ENCODE data around the gene ZFP37.
"Not testable (repeated sequence)": the region's sequence is repeated elsewhere in the genome, so short reads cannot be mapped to it uniquely, and the experiment has no call there.

Gene ZFP37

GRCh38 chr9:113061072-113061850 is 4.7 kb upstream of the ZFP37 start:
- H3K36me3 ChIP-seq (ENCODE audit: control insufficient read depth in 1 of 2, insufficient read depth in 2 of 2, low read length in 2 of 2); H4K12ac ChIP-seq (ENCODE audit: low read depth, low read length); H3K4me1 ChIP-seq (ENCODE audit: control insufficient read depth in 1 of 2, insufficient read depth in 2 of 2, low read length in 2 of 2); H3K14ac ChIP-seq (ENCODE audit: low read length); H2BK5ac ChIP-seq (ENCODE audit: low read depth, low read length, poor library complexity); H2BK12ac ChIP-seq (ENCODE audit: low read length); H3K79me1 ChIP-seq (ENCODE audit: low read length); DNase-seq; H3K27ac ChIP-seq (ENCODE audit: low read depth, low read length); H2AK5ac ChIP-seq (ENCODE audit: low read length); H3K4ac ChIP-seq (ENCODE audit: low read depth, low read length); H3K79me2 ChIP-seq (ENCODE audit: control insufficient read depth, insufficient read depth, low read length, poor library complexity); H4K91ac ChIP-seq (ENCODE audit: low read depth, low read length); H4K8ac ChIP-seq (ENCODE audit: low read depth, low read length); H2AFZ ChIP-seq (ENCODE audit: insufficient read depth, low read length, poor library complexity); H3K23ac ChIP-seq (ENCODE audit: low read length); H3K9ac ChIP-seq (ENCODE audit: low read length); H2BK120ac ChIP-seq (ENCODE audit: insufficient read depth, low read length, poor library complexity); H3K18ac ChIP-seq (ENCODE audit: low read length); H3K4me3 ChIP-seq (ENCODE audit: low read depth, low read length); H3K4me2 ChIP-seq (ENCODE audit: low read length): not testable (repeated sequence)
- Histone ChIP-seq H3K9me3 (ENCODE audit: insufficient read depth, low read depth, low read length) (peaks cover 38% of the 10 kb centered on the region), H3K27me3 (ENCODE audit: insufficient read depth, low read length) (peaks cover 27% of the 10 kb centered on the region)
- WGBS (ENCODE audit: extremely low coverage, insufficient coverage, insufficient read length) = no CpG with 5 or more reads among the region's 33 CpGs

- peaks cover 27% of the 10 kb centered on the region for H3K27me3 ChIP-seq (ENCODE audit: insufficient read depth, low read length)
- H3K9me3 ChIP-seq (ENCODE audit: insufficient read depth, low read depth, low read length) = peaks cover 40% of the 10 kb centered on the region
- not testable (repeated sequence) for H2AFZ ChIP-seq (ENCODE audit: insufficient read depth, low read length, poor library complexity); H2AK5ac ChIP-seq (ENCODE audit: low read length); H3K4me1 ChIP-seq (ENCODE audit: control insufficient read depth in 1 of 2, insufficient read depth in 2 of 2, low read length in 2 of 2); H2BK5ac ChIP-seq (ENCODE audit: low read depth, low read length, poor library complexity); H2BK120ac ChIP-seq (ENCODE audit: insufficient read depth, low read length, poor library complexity); H2BK12ac ChIP-seq (ENCODE audit: low read length); H4K8ac ChIP-seq (ENCODE audit: low read depth, low read length); H3K4me2 ChIP-seq (ENCODE audit: low read length); H3K4ac ChIP-seq (ENCODE audit: low read depth, low read length); H3K18ac ChIP-seq (ENCODE audit: low read length); DNase-seq; H3K9ac ChIP-seq (ENCODE audit: low read length); H4K12ac ChIP-seq (ENCODE audit: low read depth, low read length); H3K36me3 ChIP-seq (ENCODE audit: control insufficient read depth in 1 of 2, insufficient read depth in 2 of 2, low read length in 2 of 2); H3K79me2 ChIP-seq (ENCODE audit: control insufficient read depth, insufficient read depth, low read length, poor library complexity); H4K91ac ChIP-seq (ENCODE audit: low read depth, low read length); H3K79me1 ChIP-seq (ENCODE audit: low read length); H3K23ac ChIP-seq (ENCODE audit: low read length); H3K4me3 ChIP-seq (ENCODE audit: low read depth, low read length); H3K27ac ChIP-seq (ENCODE audit: low read depth, low read length); H3K14ac ChIP-seq (ENCODE audit: low read length)
- WGBS (ENCODE audit: extremely low coverage, insufficient coverage, insufficient read length) = no CpG with 5 or more reads among the region's 61 CpGs
Measured at GRCh38 chr9:113059581-113060284, 3.2 kb upstream of the ZFP37 start.

- Histone ChIP-seq H3K23ac (ENCODE audit: low read length) (no peak overlapping the region), H2AK5ac (ENCODE audit: low read length) (no peak overlapping the region)
- WGBS (ENCODE audit: extremely low coverage, insufficient coverage, insufficient read length) = no CpG with 5 or more reads among the region's 5 CpGs
Measured at GRCh38 chr9:113057193-113057592, 669 bp upstream of the ZFP37 start.

GRCh38 chr9:113042884-113043657 is 13.5 kb downstream of the ZFP37 start:
- no peak overlapping the region for H4K91ac ChIP-seq (ENCODE audit: low read depth, low read length)
- no peak overlapping the region for H2AK5ac ChIP-seq (ENCODE audit: low read length)
- peaks cover 12% of the 10 kb centered on the region for H3K9me3 ChIP-seq (ENCODE audit: insufficient read depth, low read depth, low read length)
- no peak overlapping the region for H4K12ac ChIP-seq (ENCODE audit: low read depth, low read length)
- no peak overlapping the region for H2AFZ ChIP-seq (ENCODE audit: insufficient read depth, low read length, poor library complexity)
- no peaks in the 10 kb centered on the region for H3K4me1 ChIP-seq (ENCODE audit: control insufficient read depth in 1 of 2, insufficient read depth in 2 of 2, low read length in 2 of 2)
- H3K9ac ChIP-seq (ENCODE audit: low read length) = no peak overlapping the region
- no peak overlapping the region for H2BK120ac ChIP-seq (ENCODE audit: insufficient read depth, low read length, poor library complexity)
- H2BK12ac ChIP-seq (ENCODE audit: low read length) = no peak overlapping the region
- H3K36me3 ChIP-seq (ENCODE audit: control insufficient read depth in 1 of 2, insufficient read depth in 2 of 2, low read length in 2 of 2) = no peaks in the 10 kb centered on the region
- no peak overlapping the region for H3K4me3 ChIP-seq (ENCODE audit: low read depth, low read length)
- H3K4me2 ChIP-seq (ENCODE audit: low read length) = no peak overlapping the region
- no peaks in the 10 kb centered on the region for H3K79me2 ChIP-seq (ENCODE audit: control insufficient read depth, insufficient read depth, low read length, poor library complexity)
- no peaks in the 10 kb centered on the region for H3K79me1 ChIP-seq (ENCODE audit: low read length)
- no peak overlapping the region for H3K23ac ChIP-seq (ENCODE audit: low read length)
- no peaks in the 10 kb centered on the region for H3K27me3 ChIP-seq (ENCODE audit: insufficient read depth, low read length)
- H3K14ac ChIP-seq (ENCODE audit: low read length) = no peak overlapping the region
- no peak overlapping the region for H2BK5ac ChIP-seq (ENCODE audit: low read depth, low read length, poor library complexity)
- no peak overlapping the region for H4K8ac ChIP-seq (ENCODE audit: low read depth, low read length)
- no peak for DNase-seq
- no peak overlapping the region for H3K27ac ChIP-seq (ENCODE audit: low read depth, low read length)
- no CpG with 5 or more reads among the region's 4 CpGs for WGBS (ENCODE audit: extremely low coverage, insufficient coverage, insufficient read length)
- no peak overlapping the region for H3K4ac ChIP-seq (ENCODE audit: low read depth, low read length)
- H3K18ac ChIP-seq (ENCODE audit: low read length) = no peak overlapping the region

More at GRCh38 chr9:113057193-113057592, 669 bp upstream of the ZFP37 start:
- H2BK120ac ChIP-seq (ENCODE audit: insufficient read depth, low read length, poor library complexity) = no peak overlapping the region
- H3K36me3 ChIP-seq (ENCODE audit: control insufficient read depth in 1 of 2, insufficient read depth in 2 of 2, low read length in 2 of 2) = no peaks in the 10 kb centered on the region
- H2BK5ac ChIP-seq (ENCODE audit: low read depth, low read length, poor library complexity) = no peak overlapping the region
- DNase-seq = no peak
- H3K4me3 ChIP-seq (ENCODE audit: low read depth, low read length) = no peak overlapping the region
- H3K4me1 ChIP-seq (ENCODE audit: control insufficient read depth in 1 of 2, insufficient read depth in 2 of 2, low read length in 2 of 2) = peaks cover 0 to 6% of the 10 kb centered on the region in 2 experiments
- H4K91ac ChIP-seq (ENCODE audit: low read depth, low read length) = no peak overlapping the region
- no peak overlapping the region for H4K12ac ChIP-seq (ENCODE audit: low read depth, low read length)
- peaks cover 29% of the 10 kb centered on the region for H3K9me3 ChIP-seq (ENCODE audit: insufficient read depth, low read depth, low read length)
- no peak overlapping the region for H2BK12ac ChIP-seq (ENCODE audit: low read length)
- H3K4me2 ChIP-seq (ENCODE audit: low read length) = no peak overlapping the region
- no peak overlapping the region for H3K27ac ChIP-seq (ENCODE audit: low read depth, low read length)
- no peak overlapping the region for H4K8ac ChIP-seq (ENCODE audit: low read depth, low read length)
- H3K9ac ChIP-seq (ENCODE audit: low read length) = no peak overlapping the region
- no peaks in the 10 kb centered on the region for H3K79me1 ChIP-seq (ENCODE audit: low read length)
- H3K4ac ChIP-seq (ENCODE audit: low read depth, low read length) = no peak overlapping the region
- no peak overlapping the region for H3K14ac ChIP-seq (ENCODE audit: low read length)
- no peak overlapping the region for H2AFZ ChIP-seq (ENCODE audit: insufficient read depth, low read length, poor library complexity)
- H3K79me2 ChIP-seq (ENCODE audit: control insufficient read depth, insufficient read depth, low read length, poor library complexity) = peaks cover 1% of the 10 kb centered on the region
- H3K18ac ChIP-seq (ENCODE audit: low read length) = no peak overlapping the region
- H3K27me3 ChIP-seq (ENCODE audit: insufficient read depth, low read length) = peaks cover 20% of the 10 kb centered on the region
